Astrocyte of the spinal cord (primary cell): ENCODE data around the gene CTSZ.

Source experiments
- DNase-seq: peaks from one replicate; pipeline ENCODE4 v3.0.0; 2011; ENCODE audit warnings: low read depth, low spot score
- H3K4me3 ChIP-seq: 2 replicates; pipeline ENCODE4 v1.5.1; 2011; ENCODE audit warnings: low read depth, mild to moderate bottlenecking, low read length, moderate library complexity
- CTCF ChIP-seq: IDR thresholded peaks from 2 replicates; pipeline ENCODE4 v1.5.1; 2012; ENCODE audit warnings: low read depth, mild to moderate bottlenecking, low read length, inconsistent platforms
- in situ Hi-C: cut with HindIII; loops from 2 replicates; pipeline ENCODE4 v1.10.0; 2017; ENCODE audit warnings: low sequenced_read_pairs

Gene CTSZ

GRCh38 chr20:59025511-59025910, 18.5 kb upstream of the CTSZ start:
- DNase-seq = no peak
- no peak overlapping the region for H3K4me3 ChIP-seq
- in situ Hi-C loops = no loop called here
- no peak for TF ChIP-seq CTCF

GRCh38 chr20:59025086-59025485, 18.0 kb upstream of the CTSZ start:
- H3K4me3 ChIP-seq = no peak overlapping the region
- TF ChIP-seq CTCF = no peak
- no peak for DNase-seq
- in situ Hi-C loops = no loop called here

- no peak for DNase-seq
- in situ Hi-C loops = no loop called here
- no peak overlapping the region for H3K4me3 ChIP-seq
- no peak for TF ChIP-seq CTCF
Measured at GRCh38 chr20:59024111-59024530, 17.1 kb upstream of the CTSZ start.

- DNase-seq = no peak
- TF ChIP-seq CTCF = no peak
- in situ Hi-C loops = no loop called here
- no peak overlapping the region for H3K4me3 ChIP-seq
Measured at GRCh38 chr20:59023616-59024015, 16.6 kb upstream of the CTSZ start.

GRCh38 chr20:59022754-59023153, 15.7 kb upstream of the CTSZ start:
- in situ Hi-C loops = no loop called here

GRCh38 chr20:59020938-59021551, 14.0 kb upstream of the CTSZ start:
- in situ Hi-C loops = no loop called here
- peak; percentile 56 for DNase-seq
- no peak for TF ChIP-seq CTCF
- H3K4me3 ChIP-seq = no peak overlapping the region

More at GRCh38 chr20:59022754-59023153, 15.7 kb upstream of the CTSZ start:
- no peak overlapping the region for H3K4me3 ChIP-seq
- TF ChIP-seq CTCF = no peak
- DNase-seq = no peak

GRCh38 chr20:59019217-59019616, 12.2 kb upstream of the CTSZ start, which contains the start of gene TUBB1:
Gene TUBB1 (plus strand): TSS chr20:59019429. CDS start chr20:59019523, 94 bp downstream.
- no peak within 1 kb of the TSS for H3K4me3 ChIP-seq
- in situ Hi-C loops = no loop called here
- TF ChIP-seq CTCF = no peak
- DNase-seq = peak; percentile 55
